Measurements from ENCODE around the gene PCDH9.

Gene PCDH9

DNA sequence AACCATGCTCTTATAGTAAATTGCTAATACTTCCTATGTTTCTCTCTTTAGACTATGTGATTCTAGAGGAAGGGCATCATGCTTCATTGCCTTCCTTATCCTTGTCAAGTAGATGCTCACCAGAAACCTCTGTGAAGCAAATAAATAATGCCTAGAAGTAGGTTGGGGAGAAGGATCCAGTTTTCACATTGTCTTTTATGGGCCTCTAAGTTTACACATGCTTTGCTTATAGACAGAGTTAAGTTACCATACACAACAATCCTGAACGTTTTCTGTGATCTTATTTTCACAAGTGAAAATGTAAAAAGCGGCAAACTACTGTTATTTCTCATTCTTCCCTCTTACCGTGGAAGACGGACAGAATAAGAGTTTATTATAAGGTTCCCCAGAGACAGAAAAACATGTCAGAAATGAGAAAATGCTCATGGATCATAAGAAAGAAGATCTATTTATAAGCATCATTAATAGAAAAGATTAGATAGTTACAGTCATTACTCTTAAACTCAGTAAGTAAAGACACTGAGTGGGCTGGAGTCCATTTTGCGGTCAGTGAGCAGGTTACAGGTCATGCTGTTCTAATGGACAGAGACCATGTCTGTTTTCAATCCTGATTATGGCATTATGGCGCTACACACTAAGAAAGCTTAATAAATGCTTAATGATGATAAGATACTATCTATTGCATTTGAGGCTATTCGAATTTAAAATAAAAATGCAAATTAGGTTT lies 723.9 kb downstream of the PCDH9 start:
- no peak for TF ChIP-seq CTCF (conservative IDR thresholded peaks at IDR 0.05; ENCODE audit: low read depth, low read length)
- no peak overlapping the region for H3K4me3 ChIP-seq (ENCODE audit: low read depth, low read length)
- no peak for DNase-seq (ENCODE audit: low read depth)

DNA sequence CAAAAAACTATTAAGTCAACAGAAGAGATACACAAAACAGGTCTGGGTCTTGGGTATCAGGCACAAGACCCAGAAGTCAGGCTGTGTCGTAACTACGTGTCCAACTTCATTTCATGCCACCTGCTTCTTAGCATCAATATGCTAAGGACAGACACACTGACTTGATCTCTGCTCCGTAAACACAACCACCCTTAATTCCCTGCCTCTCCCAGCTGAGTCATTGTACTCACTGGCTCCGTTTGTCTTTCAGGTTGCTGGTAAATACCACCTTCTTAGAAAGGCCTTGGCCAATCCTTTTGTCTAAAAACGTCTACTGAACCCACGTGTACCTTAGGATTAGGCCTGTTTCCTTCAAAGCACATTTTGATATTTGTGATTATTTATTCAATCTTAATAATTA lies 726.2 kb downstream of the PCDH9 start:
- DNase-seq (ENCODE audit: low read depth): no peak
- TF ChIP-seq CTCF (conservative IDR thresholded peaks at IDR 0.05; ENCODE audit: low read depth, low read length): no peak
- no peak overlapping the region for H3K4me3 ChIP-seq (ENCODE audit: low read depth, low read length)

- DNase-seq (ENCODE audit: low read depth): peak; percentile 87
- no peak for TF ChIP-seq CTCF (conservative IDR thresholded peaks at IDR 0.05; ENCODE audit: low read depth, low read length)
- H3K4me3 ChIP-seq (ENCODE audit: low read depth, low read length): no peak overlapping the region
These were observed 729.0 kb downstream of the PCDH9 start for GRCh38 chr13:66501181-66501580.

DNA sequence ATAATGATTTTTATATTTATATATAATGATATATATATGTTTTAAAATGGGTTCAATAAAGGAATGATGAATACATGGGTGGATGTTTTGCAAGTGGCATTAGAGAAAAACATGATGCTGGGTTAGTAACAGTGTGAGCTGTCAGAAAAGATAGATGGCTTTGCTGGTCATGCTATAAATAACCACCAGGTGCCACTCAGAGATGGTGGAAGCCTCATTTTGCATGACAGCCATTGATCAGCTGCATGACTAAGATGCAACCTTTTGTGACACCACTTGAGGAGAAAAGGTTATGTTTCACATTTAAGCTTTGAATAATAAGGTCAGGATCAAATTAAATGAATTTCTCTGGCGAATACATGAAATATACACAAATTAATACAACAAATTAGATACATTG lies 737.7 kb downstream of the PCDH9 start:
- no peak for DNase-seq (ENCODE audit: low read depth)
- no peak overlapping the region for H3K4me3 ChIP-seq (ENCODE audit: low read depth, low read length)
- TF ChIP-seq CTCF (conservative IDR thresholded peaks at IDR 0.05; ENCODE audit: low read depth, low read length): peak; percentile 49

DNA sequence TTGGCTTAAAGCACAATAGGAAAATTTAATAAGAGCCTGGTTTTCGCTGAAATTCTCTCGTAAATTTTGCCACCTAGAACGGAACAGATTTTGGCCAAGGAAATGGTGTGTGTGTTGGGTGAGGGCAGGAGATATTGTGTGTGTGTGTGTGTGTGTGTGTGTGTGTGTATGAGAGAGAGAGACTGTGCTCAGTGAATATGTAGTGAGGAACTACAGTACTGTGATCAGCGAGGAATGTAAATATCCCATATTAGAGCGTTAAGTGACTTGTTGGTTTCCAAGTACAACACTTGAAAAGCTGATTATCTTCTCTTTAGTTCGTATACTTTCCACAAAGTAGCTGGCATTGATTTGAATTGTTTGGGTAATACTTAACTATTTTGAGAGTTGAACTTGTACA lies 738.9 kb downstream of the PCDH9 start:
- no peak for TF ChIP-seq CTCF (conservative IDR thresholded peaks at IDR 0.05; ENCODE audit: low read depth, low read length)
- no peak for DNase-seq (ENCODE audit: low read depth)
- no peak overlapping the region for H3K4me3 ChIP-seq (ENCODE audit: low read depth, low read length)

DNA sequence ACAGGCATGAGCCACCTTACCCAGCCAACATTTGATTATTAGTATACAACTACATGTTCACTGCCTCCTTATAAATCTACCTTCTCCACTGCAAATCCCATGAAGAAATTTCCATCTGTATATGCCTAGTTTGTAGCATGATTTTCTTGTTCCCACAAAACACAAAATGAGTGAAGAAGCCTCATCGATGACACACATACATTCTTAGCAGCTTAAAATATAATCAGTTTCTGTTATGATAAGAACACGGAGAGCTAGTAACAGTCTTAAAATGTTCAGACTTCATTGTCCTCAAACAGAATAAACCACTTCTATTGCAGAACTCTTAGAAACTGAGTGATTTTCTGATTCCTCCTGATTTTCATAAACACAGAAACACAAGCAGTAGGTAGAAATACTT lies 740.5 kb downstream of the PCDH9 start:
- TF ChIP-seq CTCF (conservative IDR thresholded peaks at IDR 0.05; ENCODE audit: low read depth, low read length): no peak
- H3K4me3 ChIP-seq (ENCODE audit: low read depth, low read length): no peak overlapping the region
- DNase-seq (ENCODE audit: low read depth): no peak

- no peak for TF ChIP-seq CTCF (conservative IDR thresholded peaks at IDR 0.05; ENCODE audit: low read depth, low read length)
- no peak overlapping the region for H3K4me3 ChIP-seq (ENCODE audit: low read depth, low read length)
- no peak for DNase-seq (ENCODE audit: low read depth)
These were observed 741.0 kb downstream of the PCDH9 start for GRCh38 chr13:66489172-66489571.
